K562 (cell line): ENCODE data around the gene NMT2. TPM values are rescaled to one million over a fixed set of nuclear protein-coding genes. Genes with fewer than 3 reads are reported as not detected.

ENCODE experiments used
- ATAC-seq: fragments of 200-7000 bp; cut with Tn5 transposase; 3 replicates; pipeline ENCODE4 v1.9.1; 2020; ENCODE audit warnings: moderate library complexity
- BruUV-seq: library from RNA; stranded (reverse); fragments of 400-500 nt; replicated peaks from 2 replicates; lab custom pipeline; 2021; lab: Mats Ljungman, UMichigan
- CTCF ChIA-PET: fragments of 300-600 bp; formaldehyde crosslinking; extraction: SDS; loops from one replicate; lab custom pipeline; 2021; ENCODE audit warnings: low intra/inter-chr PET ratio; lab: Yijun Ruan, JAX
- POLR2A ChIA-PET: fragments of 300-600, 350-650 bp; sonication (Branson Sonifier 250); formaldehyde crosslinking; extraction: SDS; loops from one replicate; lab custom pipeline; 2021; ENCODE audit warnings: antibody characterized with exemption, inconsistent platforms; lab: Yijun Ruan, JAX
- DNase-seq, 4 experiments: peaks; one replicate each; pipeline versions ENCODE4 v3.0.0 to v3.0.0-alpha.2; 2011 to 2018; ENCODE audit warnings: low spot score in 3 of 4, mixed read lengths in 3 of 4; ENCODE audit errors: extremely low read depth in 1 of 4
- FAIRE-seq: peaks from 2 replicates; lab custom pipeline; 2011; peaks lifted over from hg19 to GRCh38; lab: Jason Lieb, UNC
- H2AFZ ChIP-seq: 2 replicates; pipeline ENCODE4 v1.6.0; 2011; ENCODE audit warnings: low read depth, low read length, control low read depth, inconsistent platforms
- H3K27ac ChIP-seq: fragments of 200-600 bp; 3 replicates; pipeline ENCODE4 v1.8.0; 2011; ENCODE audit warnings: low read depth, mild to moderate bottlenecking, control low read depth, inconsistent platforms, low read length, moderate library complexity, mixed read lengths; ENCODE audit errors: extremely low read depth
- H3K27me3 ChIP-seq, 2 experiments: fragments of 300-600 bp in 1 of 2; 2 replicates in 1 of 2; 3 replicates in 1 of 2; pipeline versions ENCODE4 v1.6.0 to v1.8.0; 2011; ENCODE audit warnings: inconsistent platforms in 2 of 2, low read length in 2 of 2, mild to moderate bottlenecking in 1 of 2, mixed read lengths in 1 of 2, moderate library complexity in 1 of 2; ENCODE audit not compliant: control insufficient read depth in 2 of 2, insufficient read depth in 2 of 2
- H3K36me3 ChIP-seq: fragments of 300-600 bp; 3 replicates; pipeline ENCODE4 v1.8.0; 2011; ENCODE audit warnings: mild to moderate bottlenecking, low read length, inconsistent platforms; ENCODE audit not compliant: control insufficient read depth, insufficient read depth
- H3K4me1 ChIP-seq, 2 experiments: fragments of 200-600 bp in 1 of 2; replicated peaks in 1 of 2; 2 replicates in 1 of 2; 3 replicates in 1 of 2; pipeline versions ENCODE4 v1.5.1 to v1.8.0; 2011; ENCODE audit warnings: inconsistent platforms in 2 of 2, low read length in 2 of 2, mild to moderate bottlenecking in 1 of 2, mixed read lengths in 1 of 2, moderate library complexity in 1 of 2; ENCODE audit not compliant: control insufficient read depth in 2 of 2, insufficient read depth in 2 of 2
- H3K4me2 ChIP-seq: 2 replicates; pipeline ENCODE4 v1.6.1; 2011; ENCODE audit warnings: low read length, control low read depth, inconsistent platforms, mixed read lengths; ENCODE audit not compliant: insufficient read depth
- H3K4me3 ChIP-seq: fragments of 200-600 bp; sonication (generic), shearing (Covaris generic); 2 replicates; pipeline ENCODE4 v1.5.1; 2016; ENCODE audit warnings: control low read depth, inconsistent platforms
- H3K79me2 ChIP-seq: fragments of 200-600 bp; 3 replicates; pipeline ENCODE4 v1.8.0; 2011; ENCODE audit warnings: low read length, inconsistent platforms; ENCODE audit not compliant: control insufficient read depth, insufficient read depth
- H3K9ac ChIP-seq, 2 experiments: 2 replicates each; pipeline versions ENCODE4 v1.6.0 to v1.6.1; 2011; ENCODE audit warnings: low read depth in 2 of 2, low read length in 2 of 2, control low read depth in 1 of 2, inconsistent platforms in 1 of 2, mild to moderate bottlenecking in 1 of 2, mixed read lengths in 1 of 2; ENCODE audit not compliant: insufficient read depth in 1 of 2
- H3K9me1 ChIP-seq: one replicate; pipeline ENCODE4 v1.6.0; 2011; ENCODE audit warnings: inconsistent platforms, mild to moderate bottlenecking, low read length, moderate library complexity; ENCODE audit not compliant: control insufficient read depth, insufficient read depth
- H3K9me3 ChIP-seq: replicated peaks from 2 replicates; pipeline ENCODE4 v1.5.1; 2011; ENCODE audit warnings: low read depth, low read length, inconsistent platforms; ENCODE audit not compliant: control insufficient read depth, insufficient read depth
- H4K20me1 ChIP-seq: replicated peaks from 2 replicates; pipeline ENCODE4 v1.6.1; 2011; ENCODE audit warnings: low read length, inconsistent platforms, mixed read lengths; ENCODE audit not compliant: control insufficient read depth, insufficient read depth
- FOXK2 ChIP-seq, 2 experiments: fragments of 450-650 bp; IDR thresholded peaks in 1 of 2; conservative IDR thresholded peaks in 1 of 2; 2 replicates each; pipeline ENCODE4 v1.6.1; 2016; ENCODE audit warnings: low read depth in 2 of 2, mild to moderate bottlenecking in 1 of 2
- HDAC2 ChIP-seq: fragments of 450-650 bp; IDR thresholded peaks from 2 replicates; pipeline ENCODE4 v1.6.1; 2016; ENCODE audit warnings: mild to moderate bottlenecking
- MTA3 ChIP-seq: fragments of 450-650 bp; formaldehyde crosslinking; IDR thresholded peaks from 2 replicates; pipeline ENCODE4 v1.6.1; 2017; ENCODE audit warnings: mild to moderate bottlenecking, borderline replicate concordance
- SUPT5H ChIP-seq: fragments of 450-650 bp; IDR thresholded peaks from 2 replicates; pipeline ENCODE4 v1.6.1; 2016
- TFAM ChIP-seq: fragments of 250-450 bp; sonication (Bioruptor Pico); conservative IDR thresholded peaks from 2 replicates; pipeline ENCODE4 v1.5.0; 2021; ENCODE audit warnings: mild to moderate bottlenecking, moderate library complexity
- TSC22D4 ChIP-seq: fragments of 450-650 bp; IDR thresholded peaks from 2 replicates; pipeline ENCODE4 v1.6.1; 2016; ENCODE audit warnings: missing genetic modification characterization, missing biosample characterization, control low read depth
- ZC3H4 ChIP-seq: sonication (generic); formaldehyde crosslinking; IDR thresholded peaks from 2 replicates; pipeline ENCODE4 v1.9.0; 2021; ENCODE audit warnings: missing genetic modification reagents, borderline replicate concordance
- ZNF184 ChIP-seq: sonication (generic); formaldehyde crosslinking; IDR thresholded peaks from 2 replicates; pipeline ENCODE4 v1.5.0; 2020; ENCODE audit warnings: missing genetic modification reagents
- ZNF217 ChIP-seq: sonication (generic); formaldehyde crosslinking; IDR thresholded peaks from 2 replicates; pipeline ENCODE4 v1.8.0; 2022; ENCODE audit warnings: mild to moderate bottlenecking, missing genetic modification reagents
- ZNF444 ChIP-seq: fragments of 250-450 bp; sonication (Bioruptor Pico); IDR thresholded peaks from 2 replicates; pipeline ENCODE4 v1.4.0; 2020; ENCODE audit warnings: mild to moderate bottlenecking, moderate library complexity
- WGBS: fragments of 100-300 bp; shearing (Covaris generic); methylation state at CpG from one replicate; pipeline ENCODE4 v1.1.6; 2016; ENCODE audit warnings: low coverage, mixed read lengths; ENCODE audit not compliant: insufficient coverage; ENCODE audit errors: missing lambda C conversion rate; 5-methylcytosine and 5-hydroxymethylcytosine counted together
- in situ Hi-C: fragments of 300-500 bp; cut with MboI; formaldehyde crosslinking; loops from 4 replicates; pipeline ENCODE4 v1.15.0; 2018; ENCODE audit warnings: inconsistent platforms, mixed read lengths
- intact Hi-C: fragments of 100-400 bp; cut with micrococcal nuclease; formaldehyde crosslinking; loops from 2 replicates; pipeline ENCODE4 v1.14.2; 2022
- polyA plus RNA-seq, 8 experiments: library from polyadenylated mRNA; depleted of rRNA in 4 of 8; stranded (reverse) in 5 of 8; unstranded in 3 of 8; fragments of >200 nt; fragmentation: Nextera tagmentation in 2 of 8; fragmentation: Illumina TruSeq in 1 of 8; extraction: Ambion mirVana in 2 of 8; extraction: Trizol in 1 of 8; gene quantifications; 2 replicates each; pipeline versions ENCODE4 v1.2.1 to v1.2.3, GENCODE V29; 2011 to 2014; ENCODE audit warnings: inconsistent platforms in 1 of 8, missing spikeins in 1 of 8
- total RNA-seq, 7 experiments: library from RNA; depleted of rRNA in 6 of 7; stranded (reverse); fragments of >200 nt in 6 of 7; fragmentation: Illumina TruSeq in 2 of 7; extraction: Trizol in 2 of 7; gene quantifications; 2 replicates each; pipeline versions ENCODE4 v1.2.1 to v1.2.3, GENCODE V29; 2011 to 2021; ENCODE audit warnings: low replicate concordance in 1 of 7
- TF ChIP-seq, protein P1 (sequence below): conservative IDR thresholded peaks from 2 replicates; pipeline ENCODE4 v1.6.1; 2011; ENCODE audit warnings: low read depth, mild to moderate bottlenecking, low read length; ENCODE audit not compliant: control insufficient read depth
- TF ChIP-seq, protein P2 (sequence below): IDR thresholded peaks from 3 replicates; pipeline ENCODE4 v1.6.1; 2011; ENCODE audit warnings: borderline replicate concordance, mild to moderate bottlenecking, moderate library complexity; ENCODE audit not compliant: insufficient read length; ENCODE audit errors: extremely low read depth
- TF ChIP-seq, protein P3 (sequence below): IDR thresholded peaks from 2 replicates; pipeline ENCODE4 v1.6.1; 2014; ENCODE audit warnings: antibody characterized with exemption
- TF ChIP-seq, protein P4 (sequence below): fragments of 450-650 bp; IDR thresholded peaks from 2 replicates; pipeline ENCODE4 v1.6.1; 2018; ENCODE audit not compliant: partially characterized antibody

NMT2 gene
- total and polyA plus RNA-seq, 9 of the 15 experiments (the other 6 are each of a cell fraction or from before 2014, with no cell fraction given) = 5.2 to 15.9 (median 10.8) TPM

DNA sequence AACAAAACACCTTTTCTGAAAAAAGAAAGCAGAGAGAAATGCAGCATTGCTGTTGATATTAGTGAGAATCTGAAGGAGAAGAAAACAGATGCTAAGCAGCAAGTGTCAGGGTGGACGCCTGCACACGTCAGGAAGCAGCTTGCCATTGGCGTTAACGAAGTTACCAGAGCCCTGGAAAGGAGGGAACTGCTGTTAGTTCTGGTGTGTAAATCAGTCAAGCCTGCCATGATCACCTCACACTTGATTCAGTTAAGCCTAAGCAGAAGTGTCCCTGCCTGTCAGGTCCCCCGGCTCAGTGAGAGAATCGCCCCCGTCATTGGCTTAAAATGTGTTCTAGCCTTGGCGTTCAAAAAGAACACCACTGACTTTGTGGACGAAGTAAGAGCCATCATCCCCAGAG is 65.0 kb downstream of the NMT2 start:
- H3K79me2 ChIP-seq = peaks cover 41% of the 10 kb centered on the region
- H3K36me3 ChIP-seq = peaks cover 77% of the 10 kb centered on the region
- no peaks in the 10 kb centered on the region for H3K9me1 ChIP-seq
- in situ Hi-C loops (loop anchor here (5.0 kb wide), 1 partner anchor 116 kb away; no protein-coding TSS in a partner anchor), intact Hi-C loops (loop anchor here (10.0 kb wide), 1 partner anchor 569 kb away; no protein-coding TSS in a partner anchor)
- H3K4me1 ChIP-seq = peaks cover 11 to 12% of the 10 kb centered on the region in 2 experiments; a peak in 4 of 5 replicates
- no peak for ATAC-seq
- no peak overlapping the region for H3K27ac ChIP-seq
- FAIRE-seq = no peak
- H3K4me3 ChIP-seq = no peak overlapping the region
- DNase-seq = no peak
- no peak for TF ChIP-seq TFAM (CRISPR knock-in tag)
- TF ChIP-seq, protein P1, sequence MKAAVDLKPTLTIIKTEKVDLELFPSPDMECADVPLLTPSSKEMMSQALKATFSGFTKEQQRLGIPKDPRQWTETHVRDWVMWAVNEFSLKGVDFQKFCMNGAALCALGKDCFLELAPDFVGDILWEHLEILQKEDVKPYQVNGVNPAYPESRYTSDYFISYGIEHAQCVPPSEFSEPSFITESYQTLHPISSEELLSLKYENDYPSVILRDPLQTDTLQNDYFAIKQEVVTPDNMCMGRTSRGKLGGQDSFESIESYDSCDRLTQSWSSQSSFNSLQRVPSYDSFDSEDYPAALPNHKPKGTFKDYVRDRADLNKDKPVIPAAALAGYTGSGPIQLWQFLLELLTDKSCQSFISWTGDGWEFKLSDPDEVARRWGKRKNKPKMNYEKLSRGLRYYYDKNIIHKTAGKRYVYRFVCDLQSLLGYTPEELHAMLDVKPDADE = no peak
- TF ChIP-seq ZNF444 (CRISPR knock-in tag) = no peak
- TF ChIP-seq, protein P2, sequence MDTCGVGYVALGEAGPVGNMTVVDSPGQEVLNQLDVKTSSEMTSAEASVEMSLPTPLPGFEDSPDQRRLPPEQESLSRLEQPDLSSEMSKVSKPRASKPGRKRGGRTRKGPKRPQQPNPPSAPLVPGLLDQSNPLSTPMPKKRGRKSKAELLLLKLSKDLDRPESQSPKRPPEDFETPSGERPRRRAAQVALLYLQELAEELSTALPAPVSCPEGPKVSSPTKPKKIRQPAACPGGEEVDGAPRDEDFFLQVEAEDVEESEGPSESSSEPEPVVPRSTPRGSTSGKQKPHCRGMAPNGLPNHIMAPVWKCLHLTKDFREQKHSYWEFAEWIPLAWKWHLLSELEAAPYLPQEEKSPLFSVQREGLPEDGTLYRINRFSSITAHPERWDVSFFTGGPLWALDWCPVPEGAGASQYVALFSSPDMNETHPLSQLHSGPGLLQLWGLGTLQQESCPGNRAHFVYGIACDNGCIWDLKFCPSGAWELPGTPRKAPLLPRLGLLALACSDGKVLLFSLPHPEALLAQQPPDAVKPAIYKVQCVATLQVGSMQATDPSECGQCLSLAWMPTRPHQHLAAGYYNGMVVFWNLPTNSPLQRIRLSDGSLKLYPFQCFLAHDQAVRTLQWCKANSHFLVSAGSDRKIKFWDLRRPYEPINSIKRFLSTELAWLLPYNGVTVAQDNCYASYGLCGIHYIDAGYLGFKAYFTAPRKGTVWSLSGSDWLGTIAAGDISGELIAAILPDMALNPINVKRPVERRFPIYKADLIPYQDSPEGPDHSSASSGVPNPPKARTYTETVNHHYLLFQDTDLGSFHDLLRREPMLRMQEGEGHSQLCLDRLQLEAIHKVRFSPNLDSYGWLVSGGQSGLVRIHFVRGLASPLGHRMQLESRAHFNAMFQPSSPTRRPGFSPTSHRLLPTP = no peak
- no peak for TF ChIP-seq HDAC2
- TF ChIP-seq FOXK2 (conservative IDR thresholded peaks at IDR 0.05 in 1 of 2, IDR thresholded peaks at IDR 0.05 in 1 of 2; ENCODE audit: low read depth in 2 of 2) = no peak
- no peak for TF ChIP-seq ZNF184 (CRISPR knock-in tag)
- no peak for TF ChIP-seq TSC22D4 (tag)
- TF ChIP-seq ZNF217 (CRISPR knock-in tag) = no peak
- TF ChIP-seq, protein P3, sequence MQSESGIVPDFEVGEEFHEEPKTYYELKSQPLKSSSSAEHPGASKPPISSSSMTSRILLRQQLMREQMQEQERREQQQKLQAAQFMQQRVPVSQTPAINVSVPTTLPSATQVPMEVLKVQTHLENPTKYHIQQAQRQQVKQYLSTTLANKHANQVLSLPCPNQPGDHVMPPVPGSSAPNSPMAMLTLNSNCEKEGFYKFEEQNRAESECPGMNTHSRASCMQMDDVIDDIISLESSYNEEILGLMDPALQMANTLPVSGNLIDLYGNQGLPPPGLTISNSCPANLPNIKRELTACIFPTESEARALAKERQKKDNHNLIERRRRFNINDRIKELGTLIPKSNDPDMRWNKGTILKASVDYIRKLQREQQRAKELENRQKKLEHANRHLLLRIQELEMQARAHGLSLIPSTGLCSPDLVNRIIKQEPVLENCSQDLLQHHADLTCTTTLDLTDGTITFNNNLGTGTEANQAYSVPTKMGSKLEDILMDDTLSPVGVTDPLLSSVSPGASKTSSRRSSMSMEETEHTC = no peak
- TF ChIP-seq, protein P4, sequence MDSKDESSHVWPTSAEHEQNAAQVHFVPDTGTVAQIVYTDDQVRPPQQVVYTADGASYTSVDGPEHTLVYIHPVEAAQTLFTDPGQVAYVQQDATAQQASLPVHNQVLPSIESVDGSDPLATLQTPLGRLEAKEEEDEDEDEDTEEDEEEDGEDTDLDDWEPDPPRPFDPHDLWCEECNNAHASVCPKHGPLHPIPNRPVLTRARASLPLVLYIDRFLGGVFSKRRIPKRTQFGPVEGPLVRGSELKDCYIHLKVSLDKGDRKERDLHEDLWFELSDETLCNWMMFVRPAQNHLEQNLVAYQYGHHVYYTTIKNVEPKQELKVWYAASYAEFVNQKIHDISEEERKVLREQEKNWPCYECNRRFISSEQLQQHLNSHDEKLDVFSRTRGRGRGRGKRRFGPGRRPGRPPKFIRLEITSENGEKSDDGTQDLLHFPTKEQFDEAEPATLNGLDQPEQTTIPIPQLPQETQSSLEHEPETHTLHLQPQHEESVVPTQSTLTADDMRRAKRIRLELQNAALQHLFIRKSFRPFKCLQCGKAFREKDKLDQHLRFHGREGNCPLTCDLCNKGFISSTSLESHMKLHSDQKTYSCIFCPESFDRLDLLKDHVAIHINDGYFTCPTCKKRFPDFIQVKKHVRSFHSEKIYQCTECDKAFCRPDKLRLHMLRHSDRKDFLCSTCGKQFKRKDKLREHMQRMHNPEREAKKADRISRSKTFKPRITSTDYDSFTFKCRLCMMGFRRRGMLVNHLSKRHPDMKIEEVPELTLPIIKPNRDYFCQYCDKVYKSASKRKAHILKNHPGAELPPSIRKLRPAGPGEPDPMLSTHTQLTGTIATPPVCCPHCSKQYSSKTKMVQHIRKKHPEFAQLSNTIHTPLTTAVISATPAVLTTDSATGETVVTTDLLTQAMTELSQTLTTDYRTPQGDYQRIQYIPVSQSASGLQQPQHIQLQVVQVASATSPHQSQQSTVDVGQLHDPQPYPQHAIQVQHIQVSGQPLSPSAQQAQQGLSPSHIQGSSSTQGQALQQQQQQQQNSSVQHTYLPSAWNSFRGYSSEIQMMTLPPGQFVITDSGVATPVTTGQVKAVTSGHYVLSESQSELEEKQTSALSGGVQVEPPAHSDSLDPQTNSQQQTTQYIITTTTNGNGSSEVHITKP = no peak
- TF ChIP-seq SUPT5H = no peak
- TF ChIP-seq ZC3H4 (CRISPR knock-in tag) = no peak
- TF ChIP-seq MTA3 = no peak
- POLR2A ChIA-PET = interaction anchor here (0.8 kb wide), 1 partner anchor 10 kb away, joined by 3 read pairs; no protein-coding TSS in a partner anchor
- H3K9ac ChIP-seq = no peak overlapping the region
- no peaks in the 10 kb centered on the region for H3K9me3 ChIP-seq
- peaks cover 9% of the 10 kb centered on the region; the same call in 1 of the 2 replicates for H4K20me1 ChIP-seq
- no peak overlapping the region for H3K4me2 ChIP-seq
- no peaks in the 10 kb centered on the region for H3K27me3 ChIP-seq
- BruUV-seq = no TSS peak
- CTCF ChIA-PET = no interaction called here
- no peak overlapping the region for H2AFZ ChIP-seq
- 85% methylated on average over 9 of the region's 9 CpGs for WGBS
